Hepatocyte (in vitro differentiated cells): ENCODE data around the gene DHRS1. TPM values are rescaled to one million over a fixed set of nuclear protein-coding genes. Genes with fewer than 3 reads are reported as not detected.

Source experiments
- DNase-seq: peaks from one replicate; pipeline ENCODE4 v3.0.0-alpha.2; 2016; ENCODE audit warnings: low spot score
- H2AFZ ChIP-seq: fragments of 200-600 bp; sonication (generic); 2 replicates; pipeline ENCODE4 v1.6.0; 2016; ENCODE audit warnings: antibody characterized with exemption, mild to moderate bottlenecking
- H3K27ac ChIP-seq: fragments of 200-600 bp; sonication (generic); 2 replicates; pipeline ENCODE4 v1.5.1; 2016; ENCODE audit warnings: mild to moderate bottlenecking
- H3K27me3 ChIP-seq: fragments of 200-600 bp; sonication (generic); 2 replicates; pipeline ENCODE4 v1.6.1; 2016
- H3K36me3 ChIP-seq: fragments of 200-600 bp; sonication (generic); replicated peaks from 2 replicates; pipeline ENCODE4 v1.5.1; 2016; ENCODE audit warnings: low read depth; ENCODE audit not compliant: insufficient read depth
- H3K4me1 ChIP-seq: fragments of 200-600 bp; sonication (generic); 2 replicates; pipeline ENCODE4 v1.5.1; 2016; ENCODE audit warnings: mild to moderate bottlenecking, moderate library complexity; ENCODE audit not compliant: insufficient read depth
- H3K4me2 ChIP-seq: fragments of 200-600 bp; sonication (generic); 2 replicates; pipeline ENCODE4 v1.6.0; 2016
- H3K4me3 ChIP-seq: fragments of 200-600 bp; sonication (generic); 2 replicates; pipeline ENCODE4 v1.5.1; 2016; ENCODE audit warnings: mild to moderate bottlenecking
- H3K79me2 ChIP-seq: fragments of 200-600 bp; sonication (generic); 2 replicates; pipeline ENCODE4 v1.6.0; 2017; ENCODE audit warnings: mild to moderate bottlenecking
- H3K9me2 ChIP-seq: fragments of 200-600 bp; sonication (generic); replicated peaks from 2 replicates; pipeline ENCODE4 v1.6.0; 2017; ENCODE audit warnings: mild to moderate bottlenecking; ENCODE audit not compliant: insufficient read depth
- H3K9me3 ChIP-seq: fragments of 200-600 bp; sonication (generic); 2 replicates; pipeline ENCODE4 v1.5.1; 2016; ENCODE audit warnings: low read depth, mild to moderate bottlenecking
- H4K20me1 ChIP-seq: fragments of 200-600 bp; sonication (generic); 2 replicates; pipeline ENCODE4 v1.6.0; 2016; ENCODE audit warnings: mild to moderate bottlenecking; ENCODE audit not compliant: insufficient read depth, poor library complexity, severe bottlenecking
- EZH2 ChIP-seq: fragments of 200-600 bp; sonication (generic); IDR thresholded peaks from 2 replicates; pipeline ENCODE4 v1.6.1; 2016; ENCODE audit warnings: antibody characterized with exemption, mild to moderate bottlenecking, borderline replicate concordance
- EZH2phosphoT487 ChIP-seq: fragments of 200-600 bp; sonication (generic); IDR thresholded peaks from one replicate; pipeline ENCODE4 v1.6.1; 2018; ENCODE audit warnings: antibody characterized with exemption, mild to moderate bottlenecking, low read depth, moderate library complexity; ENCODE audit not compliant: unreplicated experiment, severe bottlenecking
- WGBS: methylation state at CpG from one replicate; pipeline ENCODE4 v1.1.6; 2016; ENCODE audit warnings: low lambda C conversion rate; ENCODE audit errors: missing lambda C conversion rate; 5-methylcytosine and 5-hydroxymethylcytosine counted together
- polyA plus RNA-seq: library from polyadenylated mRNA; unstranded; fragments of >200 nt; fragmentation: Nextera tagmentation; extraction: Ambion mirVana; gene quantifications from 2 replicates; pipeline ENCODE4 v1.2.1, GENCODE V29; 2016
- total RNA-seq: library from RNA; depleted of rRNA; stranded (reverse); fragments of >200 nt; gene quantifications from 2 replicates; pipeline ENCODE4 v1.2.3, GENCODE V29; 2014
- TF ChIP-seq, protein P1 (sequence below): fragments of 200-600 bp; sonication (generic); IDR thresholded peaks from 2 replicates; pipeline ENCODE4 v1.5.1; 2016; ENCODE audit warnings: antibody characterized with exemption, mild to moderate bottlenecking; ENCODE audit not compliant: poor library complexity

DHRS1 gene
- total and polyA plus RNA-seq, 2 experiments from 2014 or later = 23.0 to 39.5 TPM

DNA sequence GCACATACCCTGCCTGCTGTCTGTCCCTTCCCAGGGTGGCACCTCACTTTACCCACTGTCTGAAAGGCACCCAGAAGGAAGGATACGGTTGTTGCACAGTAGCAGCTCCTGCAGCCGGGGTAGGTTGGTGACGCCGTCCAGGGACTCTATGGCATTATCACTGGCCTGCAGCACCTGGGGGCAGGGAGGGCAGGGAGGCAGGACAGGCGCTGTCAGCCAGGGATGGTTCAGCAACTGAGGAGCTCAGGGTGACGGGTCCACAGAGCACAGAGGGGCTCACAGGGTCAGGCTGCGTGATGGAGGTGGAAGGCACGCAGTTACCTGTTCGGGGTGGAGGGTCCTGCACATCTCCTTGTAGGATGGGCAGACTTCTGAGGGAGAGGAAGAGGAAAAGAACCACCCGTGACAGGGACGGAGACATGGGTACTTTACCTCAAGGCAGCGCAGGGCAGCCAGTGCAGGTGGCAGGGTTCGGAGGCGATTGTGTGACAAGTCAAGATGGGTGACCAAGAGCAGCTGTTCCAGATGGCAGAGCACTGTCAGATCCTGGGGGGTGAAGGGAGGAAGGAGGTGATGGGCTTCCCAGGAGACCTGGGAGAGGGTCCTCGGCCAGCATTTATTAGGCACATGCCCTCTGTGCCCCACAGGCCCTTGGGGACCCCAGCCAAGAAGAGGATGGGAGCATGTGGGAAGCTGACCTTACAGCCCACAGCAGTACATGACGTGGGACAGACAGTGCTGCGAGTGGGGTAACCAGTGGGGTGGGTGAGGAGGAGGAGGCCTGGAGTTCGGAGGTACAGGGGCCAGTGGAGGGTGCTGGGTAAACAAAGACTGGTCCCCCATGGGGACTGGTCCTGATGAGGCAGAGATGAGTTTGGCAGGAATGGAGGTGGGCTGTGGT is 33.0 kb downstream of the DHRS1 start:
- TF ChIP-seq EZH2 (no peak), EZH2phosphoT487 (no peak)
- TF ChIP-seq, protein P1, sequence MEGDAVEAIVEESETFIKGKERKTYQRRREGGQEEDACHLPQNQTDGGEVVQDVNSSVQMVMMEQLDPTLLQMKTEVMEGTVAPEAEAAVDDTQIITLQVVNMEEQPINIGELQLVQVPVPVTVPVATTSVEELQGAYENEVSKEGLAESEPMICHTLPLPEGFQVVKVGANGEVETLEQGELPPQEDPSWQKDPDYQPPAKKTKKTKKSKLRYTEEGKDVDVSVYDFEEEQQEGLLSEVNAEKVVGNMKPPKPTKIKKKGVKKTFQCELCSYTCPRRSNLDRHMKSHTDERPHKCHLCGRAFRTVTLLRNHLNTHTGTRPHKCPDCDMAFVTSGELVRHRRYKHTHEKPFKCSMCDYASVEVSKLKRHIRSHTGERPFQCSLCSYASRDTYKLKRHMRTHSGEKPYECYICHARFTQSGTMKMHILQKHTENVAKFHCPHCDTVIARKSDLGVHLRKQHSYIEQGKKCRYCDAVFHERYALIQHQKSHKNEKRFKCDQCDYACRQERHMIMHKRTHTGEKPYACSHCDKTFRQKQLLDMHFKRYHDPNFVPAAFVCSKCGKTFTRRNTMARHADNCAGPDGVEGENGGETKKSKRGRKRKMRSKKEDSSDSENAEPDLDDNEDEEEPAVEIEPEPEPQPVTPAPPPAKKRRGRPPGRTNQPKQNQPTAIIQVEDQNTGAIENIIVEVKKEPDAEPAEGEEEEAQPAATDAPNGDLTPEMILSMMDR = no peak

DNA sequence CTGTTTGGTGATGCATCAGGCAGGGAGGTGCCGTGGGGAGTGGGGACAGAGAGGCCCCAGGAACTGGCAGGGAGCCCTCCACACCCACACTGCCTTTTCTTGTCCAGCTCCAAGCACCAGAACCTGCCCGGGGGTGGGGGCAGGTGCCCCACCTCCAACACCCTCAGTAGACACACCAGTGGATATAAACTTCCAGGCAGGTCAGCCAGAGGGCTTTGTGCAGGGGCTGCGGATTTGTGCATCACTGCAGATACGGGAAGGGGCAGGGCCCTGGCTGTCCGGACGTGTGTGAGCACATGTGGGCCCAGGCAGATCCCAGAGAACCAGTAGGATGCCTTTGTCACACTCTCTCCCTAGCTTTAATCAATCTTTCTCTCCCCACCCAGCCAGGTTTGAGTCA is 35.3 kb downstream of the DHRS1 start:
- no peaks in the 10 kb centered on the region for H3K9me2 ChIP-seq
- H3K36me3 ChIP-seq = no peaks in the 10 kb centered on the region
- TF ChIP-seq, protein P1 = no peak
- TF ChIP-seq EZH2phosphoT487 (no peak), EZH2 (no peak)
- H3K4me2 ChIP-seq = no peak overlapping the region
- no peak overlapping the region for H3K4me3 ChIP-seq
- no peaks in the 10 kb centered on the region for H3K27me3 ChIP-seq
- H3K79me2 ChIP-seq = no peaks in the 10 kb centered on the region
- no peak overlapping the region for H3K27ac ChIP-seq
- no peaks in the 10 kb centered on the region for H3K9me3 ChIP-seq
- DNase-seq = no peak
- H2AFZ ChIP-seq = no peak overlapping the region
- no peaks in the 10 kb centered on the region for H3K4me1 ChIP-seq
- H4K20me1 ChIP-seq = no peaks in the 10 kb centered on the region
- 77% methylated on average over 6 of the region's 6 CpGs for WGBS

More for the DNA sequence above, 33.0 kb downstream of the DHRS1 start:
- Histone ChIP-seq H3K9me2 (no peaks in the 10 kb centered on the region), H3K36me3 (no peaks in the 10 kb centered on the region), H3K4me2 (no peak overlapping the region), H3K9me3 (no peaks in the 10 kb centered on the region), H3K27me3 (no peaks in the 10 kb centered on the region), H4K20me1 (no peaks in the 10 kb centered on the region), H3K4me3 (no peak overlapping the region), H2AFZ (no peak overlapping the region), H3K27ac (no peak overlapping the region), H3K79me2 (no peaks in the 10 kb centered on the region), H3K4me1 (no peaks in the 10 kb centered on the region)
- 84% methylated on average over 17 of the region's 18 CpGs for WGBS
- DNase-seq = no peak

DNA sequence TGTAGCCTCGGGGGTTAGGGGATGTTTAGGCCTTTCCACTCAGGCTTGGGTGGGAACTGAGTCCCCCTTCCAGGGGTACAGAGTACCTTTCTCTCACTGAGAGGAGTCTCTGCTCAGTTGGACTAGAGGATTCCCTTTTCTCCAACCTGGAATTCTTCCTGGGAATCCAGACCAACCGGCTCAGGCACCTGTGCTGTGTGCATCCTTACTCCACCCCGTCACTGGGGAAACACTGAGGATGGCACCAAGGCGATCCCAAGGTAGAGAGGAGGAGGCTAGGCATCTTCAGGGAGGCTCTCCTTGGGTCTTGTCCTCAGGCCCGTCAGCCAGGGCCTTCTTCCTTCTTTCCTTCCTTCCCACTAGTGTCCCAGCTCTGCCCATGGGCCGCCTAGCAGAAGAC is 35.7 kb downstream of the DHRS1 start:
- no peaks in the 10 kb centered on the region for H3K9me2 ChIP-seq
- H3K4me1 ChIP-seq = no peaks in the 10 kb centered on the region
- H3K27ac ChIP-seq = no peak overlapping the region
- no peak overlapping the region for H3K4me3 ChIP-seq
- H3K27me3 ChIP-seq = no peaks in the 10 kb centered on the region
- H4K20me1 ChIP-seq = no peaks in the 10 kb centered on the region
- no peaks in the 10 kb centered on the region for H3K79me2 ChIP-seq
- DNase-seq = no peak
- H3K9me3 ChIP-seq = no peaks in the 10 kb centered on the region
- no peak overlapping the region for H3K4me2 ChIP-seq
- WGBS = 77% methylated on average over 6 of the region's 6 CpGs
- no peaks in the 10 kb centered on the region for H3K36me3 ChIP-seq
- no peak overlapping the region for H2AFZ ChIP-seq
- no peak for TF ChIP-seq EZH2phosphoT487
- no peak for TF ChIP-seq EZH2
- TF ChIP-seq, protein P1 = no peak
